HEK293 (cell line): ENCODE data around the gene RGN.
A peak's percentile ranks its signal among the peaks of the same experiment; 100 is the strongest.

Experiments
- CTCF ChIA-PET: fragments of 350-600 bp; formaldehyde crosslinking; extraction: SDS; loops from one replicate; lab custom pipeline; 2021; ENCODE audit warnings: antibody characterized with exemption; lab: Yijun Ruan, JAX
- POLR2A ChIA-PET: fragments of 300-600 bp; formaldehyde crosslinking; extraction: SDS; loops from one replicate; lab custom pipeline; 2020; ENCODE audit warnings: antibody characterized with exemption, inconsistent platforms; lab: Yijun Ruan, JAX
- H3K27ac ChIP-seq: fragments of 200-500 bp; sonication (Bioruptor generic); 2 replicates; pipeline ENCODE4 v1.5.1; 2014; ENCODE audit warnings: low read depth, low read length, control low read depth, inconsistent platforms; ENCODE audit errors: extremely low read depth
- H3K36me3 ChIP-seq, 2 experiments: fragments of 200-500 bp in 1 of 2; sonication (Bioruptor generic) in 1 of 2; 1 replicate in 1 of 2; 2 replicates in 1 of 2; pipeline ENCODE4 v1.5.1; 2014 to 2017; ENCODE audit warnings: inconsistent platforms in 2 of 2, low read length in 2 of 2; ENCODE audit not compliant: control insufficient read depth in 2 of 2, insufficient read depth in 1 of 2
- H3K4me1 ChIP-seq: fragments of 200-500 bp; sonication (Bioruptor generic); 2 replicates; pipeline ENCODE4 v1.5.1; 2014; ENCODE audit warnings: mild to moderate bottlenecking, low read length, inconsistent platforms; ENCODE audit not compliant: control insufficient read depth, insufficient read depth
- H3K4me3 ChIP-seq: 2 replicates; pipeline ENCODE4 v1.5.1; 2011; ENCODE audit warnings: low read depth, mild to moderate bottlenecking, control low read depth, low read length, moderate library complexity
- H3K9me3 ChIP-seq: fragments of 200-500 bp; sonication (Bioruptor generic); 2 replicates; pipeline ENCODE4 v1.5.1; 2014; ENCODE audit warnings: low read depth, low read length, inconsistent platforms; ENCODE audit not compliant: control insufficient read depth, insufficient read depth
- ATF2 ChIP-seq: fragments of 450-650 bp; formaldehyde crosslinking; IDR thresholded peaks from 2 replicates; pipeline ENCODE4 v1.5.1; 2016; ENCODE audit warnings: missing biosample characterization, missing genetic modification characterization, low read depth
- ELK4 ChIP-seq: IDR thresholded peaks from 2 replicates; pipeline ENCODE4 v1.6.1; 2011; ENCODE audit warnings: mild to moderate bottlenecking, low read depth, low read length, borderline replicate concordance
- KLF10 ChIP-seq: fragments of 450-650 bp; IDR thresholded peaks from 2 replicates; pipeline ENCODE4 v1.5.1; 2018; ENCODE audit warnings: missing biosample characterization, mild to moderate bottlenecking, missing genetic modification characterization
- MYNN ChIP-seq: fragments of 450-650 bp; formaldehyde crosslinking; IDR thresholded peaks from 2 replicates; pipeline ENCODE4 v1.5.1; 2016; ENCODE audit warnings: missing biosample characterization, missing genetic modification characterization, borderline replicate concordance
- PATZ1 ChIP-seq: fragments of 450-650 bp; formaldehyde crosslinking; IDR thresholded peaks from 2 replicates; pipeline ENCODE4 v1.5.1; 2016; ENCODE audit warnings: missing biosample characterization, missing genetic modification characterization
- PRDM10 ChIP-seq: fragments of 450-650 bp; formaldehyde crosslinking; IDR thresholded peaks from 2 replicates; pipeline ENCODE4 v1.5.1; 2016; ENCODE audit warnings: missing biosample characterization, missing genetic modification characterization
- ZBTB44 ChIP-seq: fragments of 450-650 bp; IDR thresholded peaks from 2 replicates; pipeline ENCODE4 v1.5.1; 2018; ENCODE audit warnings: missing biosample characterization, mild to moderate bottlenecking, missing genetic modification characterization
- ZNF239 ChIP-seq: fragments of 450-650 bp; formaldehyde crosslinking; IDR thresholded peaks from 2 replicates; pipeline ENCODE4 v1.5.1; 2016; ENCODE audit warnings: missing biosample characterization, missing genetic modification characterization
- ZNF335 ChIP-seq: fragments of 450-650 bp; formaldehyde crosslinking; conservative IDR thresholded peaks from 2 replicates; pipeline ENCODE4 v1.5.1; 2016; ENCODE audit warnings: missing biosample characterization, missing genetic modification characterization
- ZNF366 ChIP-seq: fragments of 450-650 bp; formaldehyde crosslinking; conservative IDR thresholded peaks from 2 replicates; pipeline ENCODE4 v1.5.1; 2016; ENCODE audit warnings: missing biosample characterization, missing genetic modification characterization
- ZNF423 ChIP-seq: fragments of 450-650 bp; formaldehyde crosslinking; IDR thresholded peaks from 2 replicates; pipeline ENCODE4 v1.5.1; 2016; ENCODE audit warnings: missing biosample characterization, missing genetic modification characterization
- ZNF426 ChIP-seq: fragments of 450-650 bp; formaldehyde crosslinking; IDR thresholded peaks from 2 replicates; pipeline ENCODE4 v1.5.1; 2017; ENCODE audit warnings: missing biosample characterization, missing genetic modification characterization, mild to moderate bottlenecking, inconsistent platforms, moderate library complexity
- ZNF529 ChIP-seq: fragments of 450-650 bp; formaldehyde crosslinking; IDR thresholded peaks from 2 replicates; pipeline ENCODE4 v1.5.1; 2017; ENCODE audit warnings: missing genetic modification characterization, missing biosample characterization; ENCODE audit not compliant: insufficient replicate concordance
- ZNF555 ChIP-seq: fragments of 450-650 bp; formaldehyde crosslinking; conservative IDR thresholded peaks from 2 replicates; pipeline ENCODE4 v1.5.1; 2017; ENCODE audit warnings: missing biosample characterization, mild to moderate bottlenecking, missing genetic modification characterization, inconsistent platforms
- ZNF707 ChIP-seq: fragments of 450-650 bp; formaldehyde crosslinking; IDR thresholded peaks from 2 replicates; pipeline ENCODE4 v1.5.1; 2016; ENCODE audit warnings: missing biosample characterization, missing genetic modification characterization
- ZSCAN23 ChIP-seq: fragments of 450-650 bp; formaldehyde crosslinking; IDR thresholded peaks from 2 replicates; pipeline ENCODE4 v1.5.1; 2016; ENCODE audit warnings: missing biosample characterization, missing genetic modification characterization
- ZSCAN30 ChIP-seq: fragments of 450-650 bp; IDR thresholded peaks from 2 replicates; pipeline ENCODE4 v1.5.1; 2018; ENCODE audit warnings: missing biosample characterization, mild to moderate bottlenecking, missing genetic modification characterization, moderate library complexity

RGN gene

GRCh38 chrX:47129157-47129898, 51.1 kb downstream of the RGN start (continued):
- TF ChIP-seq PRDM10 (tag by site-specific recombination) (peak; percentile 47), ZSCAN23 (tag by site-specific recombination) (no peak), ZNF239 (tag by site-specific recombination) (no peak), ELK4 (no peak), ATF2 (no peak), ZNF423 (tag by site-specific recombination) (no peak), PATZ1 (tag by site-specific recombination) (0 out of 2 replicates have a peak, but pooled peaks have one; percentile 44), ZBTB44 (tag by site-specific recombination) (no peak), ZNF335 (tag by site-specific recombination) (peak; percentile 68), ZNF529 (no peak), ZNF426 (tag by site-specific recombination) (no peak), KLF10 (tag by site-specific recombination) (no peak)

GRCh38 chrX:47129899-47130358, 51.7 kb downstream of the RGN start:
- H3K4me1 ChIP-seq: no peaks in the 10 kb centered on the region
- H3K9me3 ChIP-seq: no peaks in the 10 kb centered on the region
- ChIA-PET CTCF (interaction anchor here (1.6 kb wide), 1 partner anchor 15 kb away, joined by 5 read pairs; the partner anchor contains the start of gene RBM10), POLR2A (interaction anchor here (0.7 to 1.8 kb wide), 3 partner anchors 15 to 433 kb away, joined by 3 to 29 read pairs (median 3); partner anchors contain the start of genes NDUFB11 and RBM10)
- peak overlapping the region; percentile 91; the same call in 1 of the 2 replicates for H3K27ac ChIP-seq
- no peaks in the 10 kb centered on the region; a peak in 1 of 3 replicates for H3K36me3 ChIP-seq
- TF ChIP-seq PATZ1 (tag by site-specific recombination) (0 out of 2 replicates have a peak, but pooled peaks have one; percentile 3), ZNF555 (tag by site-specific recombination) (no peak), ZNF366 (tag by site-specific recombination) (no peak), ZNF707 (tag by site-specific recombination) (no peak), ZSCAN30 (tag by site-specific recombination) (no peak), ZNF335 (tag by site-specific recombination) (peak; percentile 6; the same call in 1 of the 2 replicates), MYNN (tag by site-specific recombination) (peak; percentile 51; the same call in 1 of the 2 replicates)
- peak overlapping the region; percentile 50 for H3K4me3 ChIP-seq
